SK-N-SH treated with all-trans-retinoic acid at 6 μM for 48 hours (cell line): ENCODE results near the gene SMIM29.

Experiments
- ATAC-seq: fragments of 200-7000 bp; cut with Tn5 transposase; 3 replicates; pipeline ENCODE4 v1.9.1; 2020; ENCODE audit warnings: mild to moderate bottlenecking, moderate library complexity
- ARNTL ChIP-seq: fragments of 450-650 bp; formaldehyde crosslinking; IDR thresholded peaks from 2 replicates; pipeline ENCODE4 v1.5.0; 2020; ENCODE audit warnings: low read depth, mild to moderate bottlenecking, moderate library complexity, borderline replicate concordance
- CREB5 ChIP-seq: fragments of 250-450 bp; sonication (Bioruptor Pico); IDR thresholded peaks from 2 replicates; pipeline ENCODE4 v1.5.1; 2020; ENCODE audit warnings: low read depth, mild to moderate bottlenecking, moderate library complexity
- CSDC2 ChIP-seq: fragments of 250-450 bp; sonication (Bioruptor Pico); IDR thresholded peaks from 2 replicates; pipeline ENCODE4 v1.5.0; 2020; ENCODE audit warnings: mild to moderate bottlenecking, moderate library complexity
- CSRNP3 ChIP-seq: fragments of 250-450 bp; sonication (Bioruptor Pico); IDR thresholded peaks from 2 replicates; pipeline ENCODE4 v1.5.1; 2021; ENCODE audit warnings: mild to moderate bottlenecking, moderate library complexity
- ESRRG ChIP-seq: fragments of 250-450 bp; sonication (Bioruptor Pico); IDR thresholded peaks from 2 replicates; pipeline ENCODE4 v1.6.1; 2021; ENCODE audit warnings: mild to moderate bottlenecking
- GLIS3 ChIP-seq: fragments of 250-450 bp; sonication (Bioruptor Pico); IDR thresholded peaks from 2 replicates; pipeline ENCODE4 v1.5.0; 2020; ENCODE audit warnings: mild to moderate bottlenecking, moderate library complexity
- ISL1 ChIP-seq: fragments of 250-450 bp; sonication (Bioruptor Pico); IDR thresholded peaks from 2 replicates; pipeline ENCODE4 v2.1.2; 2022; ENCODE audit warnings: mild to moderate bottlenecking, moderate library complexity
- OSR1 ChIP-seq: fragments of 250-450 bp; sonication (Bioruptor Pico); IDR thresholded peaks from 2 replicates; pipeline ENCODE4 v1.8.0; 2022; ENCODE audit warnings: moderate library complexity, mild to moderate bottlenecking, inconsistent platforms
- PATZ1 ChIP-seq: fragments of 250-450 bp; sonication (Bioruptor Pico); IDR thresholded peaks from 2 replicates; pipeline ENCODE4 v1.8.0; 2020; ENCODE audit warnings: mild to moderate bottlenecking, moderate library complexity, borderline replicate concordance
- POU6F1 ChIP-seq: fragments of 250-450 bp; sonication (Bioruptor Pico); IDR thresholded peaks from 2 replicates; pipeline ENCODE4 v1.8.0; 2021; ENCODE audit warnings: low read depth, mild to moderate bottlenecking, moderate library complexity, borderline replicate concordance
- PPARA ChIP-seq: fragments of 250-450 bp; sonication (Bioruptor Pico); IDR thresholded peaks from 2 replicates; pipeline ENCODE4 v1.5.0; 2020; ENCODE audit warnings: mild to moderate bottlenecking, borderline replicate concordance
- RARB ChIP-seq: fragments of 250-450 bp; sonication (Bioruptor Pico); IDR thresholded peaks from 2 replicates; pipeline ENCODE4 v1.8.0; 2021; ENCODE audit warnings: mild to moderate bottlenecking, moderate library complexity
- SNAI2 ChIP-seq: fragments of 250-450 bp; sonication (Bioruptor Pico); IDR thresholded peaks from 2 replicates; pipeline ENCODE4 v1.5.0; 2020; ENCODE audit warnings: mild to moderate bottlenecking, moderate library complexity
- TCF4 ChIP-seq: fragments of 250-450 bp; sonication (Bioruptor Pico); IDR thresholded peaks from 2 replicates; pipeline ENCODE4 v1.8.0; 2021; ENCODE audit warnings: mild to moderate bottlenecking, moderate library complexity, borderline replicate concordance
- TOX ChIP-seq: fragments of 250-450 bp; sonication (Bioruptor Pico); IDR thresholded peaks from 2 replicates; pipeline ENCODE4 v1.8.0; 2021; ENCODE audit warnings: mild to moderate bottlenecking, moderate library complexity, borderline replicate concordance
- TSHZ2 ChIP-seq: fragments of 250-450 bp; sonication (Bioruptor Pico); IDR thresholded peaks from 2 replicates; pipeline ENCODE4 v1.5.0; 2020; ENCODE audit warnings: mild to moderate bottlenecking, moderate library complexity
- ZC3H10 ChIP-seq: fragments of 250-450 bp; sonication (Bioruptor Pico); IDR thresholded peaks from 2 replicates; pipeline ENCODE4 v1.5.1; 2021; ENCODE audit warnings: mild to moderate bottlenecking, moderate library complexity
- ZFP3 ChIP-seq: fragments of 250-450 bp; sonication (Bioruptor Pico); IDR thresholded peaks from 2 replicates; pipeline ENCODE4 v1.5.0; 2020; ENCODE audit warnings: mild to moderate bottlenecking, moderate library complexity
- ZFP30 ChIP-seq: fragments of 450-650 bp; formaldehyde crosslinking; IDR thresholded peaks from 2 replicates; pipeline ENCODE4 v1.5.0; 2022; ENCODE audit warnings: mild to moderate bottlenecking, moderate library complexity
- ZNF565 ChIP-seq: fragments of 450-650 bp; formaldehyde crosslinking; conservative IDR thresholded peaks from 2 replicates; pipeline ENCODE4 v1.5.0; 2020; ENCODE audit warnings: low read depth, mild to moderate bottlenecking, moderate library complexity
- ZNF8 ChIP-seq: fragments of 450-650 bp; formaldehyde crosslinking; IDR thresholded peaks from 2 replicates; pipeline ENCODE4 v1.5.0; 2020; ENCODE audit warnings: mild to moderate bottlenecking, moderate library complexity

SMIM29 gene

GRCh38 chr6:34281702-34282334, 33.0 kb upstream of the SMIM29 start:
- no peak for ATAC-seq
- TF ChIP-seq CSDC2 (CRISPR knock-in tag) (no peak), ZNF565 (no peak), GLIS3 (CRISPR knock-in tag) (no peak), SNAI2 (no peak), ARNTL (CRISPR knock-in tag) (no peak), TCF4 (CRISPR knock-in tag) (no peak), PATZ1 (CRISPR knock-in tag) (no peak), TSHZ2 (CRISPR knock-in tag) (no peak), POU6F1 (CRISPR knock-in tag) (no peak), ZC3H10 (CRISPR knock-in tag) (no peak), ISL1 (CRISPR knock-in tag) (no peak), CSRNP3 (CRISPR knock-in tag) (no peak), TOX (CRISPR knock-in tag) (no peak), ZFP3 (no peak), OSR1 (CRISPR knock-in tag) (no peak)

- TF ChIP-seq CSDC2 (CRISPR knock-in tag) (no peak), CREB5 (CRISPR knock-in tag) (no peak), TCF4 (CRISPR knock-in tag) (no peak), ZNF8 (CRISPR knock-in tag) (no peak), ZNF565 (no peak)
- ATAC-seq = no peak
Measured at GRCh38 chr6:34280216-34280615, 31.4 kb upstream of the SMIM29 start.

- TF ChIP-seq OSR1 (CRISPR knock-in tag) (no peak), ZNF8 (CRISPR knock-in tag) (no peak), ARNTL (CRISPR knock-in tag) (no peak), GLIS3 (CRISPR knock-in tag) (no peak), CSDC2 (CRISPR knock-in tag) (no peak), ZC3H10 (CRISPR knock-in tag) (no peak), ZNF565 (no peak), ESRRG (no peak), TSHZ2 (CRISPR knock-in tag) (no peak), CREB5 (CRISPR knock-in tag) (no peak), PPARA (no peak), RARB (CRISPR knock-in tag) (no peak), ZFP3 (no peak), ZFP30 (CRISPR knock-in tag) (no peak)
- ATAC-seq = no peak
Measured at GRCh38 chr6:34278833-34279232, 30.0 kb upstream of the SMIM29 start.
